Activated CD4-positive, CD25-positive, alpha-beta regulatory T cell treated with anti-CD3 and anti-CD28 coated beads, Interleukin-2, amount 50 U/mL, for 72 hours (primary cell): ENCODE data around the gene PLSCR1.
A peak's percentile ranks its signal among the peaks of the same experiment; 100 is the strongest.

Experiments used
- DNase-seq: peaks from one replicate; pipeline ENCODE4 v3.0.0; 2021

The PLSCR1 gene

DNA sequence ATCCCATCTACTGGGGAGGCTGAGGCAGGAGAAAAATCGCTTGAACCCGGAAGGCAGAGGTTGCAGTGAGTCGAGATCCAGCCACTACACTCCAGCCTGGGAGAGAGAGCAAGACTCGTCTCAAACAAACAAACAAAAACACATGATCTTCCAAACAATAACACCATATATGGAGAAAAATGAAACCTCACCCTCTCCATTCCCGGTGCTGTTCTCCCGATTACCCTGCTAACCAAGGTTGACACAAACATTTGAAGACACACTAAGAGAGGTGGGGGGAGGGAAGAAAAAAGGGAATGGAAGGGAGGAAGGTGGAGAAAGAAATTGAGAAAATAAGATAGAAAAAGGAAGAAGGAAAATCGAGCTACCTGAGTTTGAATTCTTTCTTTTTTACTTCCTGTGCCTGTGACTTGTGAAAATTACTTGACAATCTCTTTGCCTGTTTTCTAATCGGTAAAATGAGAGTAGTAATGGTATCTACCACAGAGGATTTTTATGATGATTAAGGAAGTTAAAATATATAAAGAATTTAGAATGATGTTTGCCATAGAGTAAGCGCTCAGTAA is 73.9 kb downstream of the PLSCR1 start:
- no peak for DNase-seq

DNA sequence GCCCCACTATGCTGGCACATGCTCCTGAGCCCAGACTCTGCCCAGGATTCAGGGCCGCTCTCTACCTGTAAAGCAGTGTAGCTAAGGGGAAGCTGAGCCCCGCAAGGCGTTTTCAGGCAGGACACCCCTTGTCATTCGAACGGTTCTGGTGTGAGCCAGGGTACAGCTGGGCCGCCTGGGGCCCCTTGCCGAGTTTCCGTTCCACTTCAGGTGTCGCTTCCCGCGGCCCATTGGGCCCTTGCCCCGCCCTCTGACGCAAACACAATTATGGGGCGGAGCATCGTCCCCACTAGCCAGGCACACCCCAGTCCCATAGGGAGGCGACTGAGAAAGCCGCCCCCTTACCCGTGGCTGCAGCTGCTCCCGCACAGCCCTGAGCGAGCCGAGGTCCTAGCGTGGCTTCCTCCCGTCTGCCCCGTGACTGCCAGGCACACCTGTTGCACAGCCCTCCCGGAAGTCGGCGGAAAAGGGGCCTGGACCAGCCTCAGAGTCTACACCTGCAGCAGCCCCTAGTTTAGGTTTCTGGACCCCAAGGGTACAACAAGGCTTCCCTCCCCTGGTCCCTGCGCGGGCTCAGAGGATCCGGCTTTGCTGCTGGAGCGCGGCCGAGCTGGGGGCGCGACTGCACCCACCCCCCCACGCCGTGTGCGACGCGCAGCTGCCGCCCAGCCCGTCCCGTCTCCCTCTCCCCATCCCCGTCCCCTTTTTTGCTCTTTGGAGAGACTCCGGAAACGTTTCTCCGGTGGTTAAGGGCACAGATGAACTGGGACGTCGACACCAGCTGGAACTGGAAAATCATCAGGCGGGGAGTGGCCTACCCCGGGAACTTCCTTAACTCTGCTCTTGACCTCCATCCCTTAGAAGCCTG is 75.0 kb downstream of the PLSCR1 start, which contains the start of gene PLSCR2:
PLSCR2 (minus strand) TSS at position 412 of the 868 bp plus-strand sequence. CDS start 9,657 bp downstream, outside the sequence.
- peak; percentile 69 for DNase-seq

DNA sequence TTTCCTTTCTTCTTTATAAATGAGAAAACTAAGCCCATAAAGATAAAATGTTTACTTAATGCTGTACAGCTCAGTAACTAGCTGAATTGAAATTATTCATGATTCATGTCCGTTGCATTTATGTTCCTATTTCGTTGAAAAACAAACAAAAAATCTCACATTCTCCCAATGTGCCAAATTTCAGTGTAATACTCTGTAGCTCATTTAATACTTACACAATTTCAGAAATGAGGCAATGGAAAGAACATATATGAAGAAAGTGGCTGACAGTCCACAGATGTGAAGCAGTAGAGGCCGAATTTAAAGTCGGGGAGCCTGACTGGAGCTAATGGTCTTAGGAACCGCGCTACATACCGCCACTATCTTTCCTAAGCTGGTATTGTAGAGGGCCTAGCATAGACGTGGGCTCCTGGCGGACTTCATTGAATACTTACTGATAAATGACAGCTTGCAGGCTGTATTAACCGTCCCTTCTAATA is 75.7 kb downstream of the PLSCR1 start:
- no peak for DNase-seq

DNA sequence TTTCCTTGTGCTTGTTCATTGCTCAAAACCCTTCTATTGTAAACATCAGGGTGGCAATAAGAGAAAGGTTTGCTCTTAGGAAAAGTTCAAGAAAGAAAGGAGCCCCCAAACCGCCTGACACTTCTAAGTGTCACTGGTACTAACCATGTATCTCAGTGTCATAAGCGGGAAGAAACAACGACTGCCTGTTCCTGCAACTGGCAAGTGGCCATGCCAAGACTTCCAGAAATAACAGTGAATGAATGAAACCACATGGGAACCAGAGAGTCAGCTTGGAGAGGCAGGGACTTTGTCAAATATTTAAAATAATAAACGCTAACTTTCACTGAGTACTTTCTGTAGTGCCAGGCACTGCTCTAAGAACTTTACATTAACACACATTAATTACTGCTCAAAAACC is 76.2 kb downstream of the PLSCR1 start:
- DNase-seq = no peak

DNA sequence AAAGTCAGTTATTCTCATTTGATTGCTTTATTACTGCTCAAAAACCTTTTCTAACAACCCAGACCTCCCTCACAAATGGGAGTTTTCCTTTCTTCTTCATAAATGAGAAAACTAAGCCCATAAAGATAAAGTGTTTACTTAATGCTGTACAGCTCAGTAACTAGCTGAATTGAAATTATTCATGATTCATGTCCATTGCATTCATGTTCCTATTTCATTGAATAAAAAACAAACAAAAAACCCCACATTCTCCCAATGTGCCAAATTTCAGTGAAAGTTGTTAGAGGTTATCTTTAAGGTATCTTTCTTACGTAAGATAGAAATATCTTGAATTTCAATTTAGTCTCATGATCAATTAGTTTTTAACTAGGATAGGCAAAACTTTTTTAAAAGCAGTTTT is 77.8 kb downstream of the PLSCR1 start:
- no peak for DNase-seq

- DNase-seq = no peak
Observed at GRCh38 chr3:146465693-146466465, 78.5 kb downstream of the PLSCR1 start.
